GM19035 (cell line): ENCODE measurements around the gene TP53I3.
"Not testable (repeated sequence)": the region's sequence is repeated elsewhere in the genome, so short reads cannot be mapped to it uniquely, and the experiment has no call there.

ENCODE experiments used
- ATAC-seq: cut with Tn5 transposase; IDR thresholded peaks from one replicate; pipeline ENCODE4 v1.9.1; 2021; ENCODE audit not compliant: unreplicated experiment

The TP53I3 gene

GRCh38 chr2:24084386-24085199 lies at the start of gene TP53I3:
TP53I3 (minus strand) TSS chr2:24084834; CDS start chr2:24084326, 508 bp downstream.
- ATAC-seq, result peak; percentile 85

- no peak for ATAC-seq
Measured at GRCh38 chr2:24132543-24132942, 47.9 kb upstream of the TP53I3 start.

GRCh38 chr2:24125956-24126355 lies 41.3 kb upstream of the TP53I3 start:
- ATAC-seq, result no peak

- peak; percentile 8 for ATAC-seq
Measured at GRCh38 chr2:24123922-24124580, 39.4 kb upstream of the TP53I3 start.

- ATAC-seq, result peak; percentile 94
Measured at GRCh38 chr2:24123195-24123921, 38.7 kb upstream of the TP53I3 start, which contains the start of the genes FAM228B and PFN4. FAM228B (plus strand) TSS chr2:24123469; CDS start chr2:24124362, 893 bp downstream. PFN4 (minus strand) TSS chr2:24123334; CDS start chr2:24122535, 799 bp downstream.

GRCh38 chr2:24122366-24123194 lies 37.9 kb upstream of the TP53I3 start:
- no peak for ATAC-seq

- ATAC-seq, result no peak
Measured at GRCh38 chr2:24121469-24121868, 36.8 kb upstream of the TP53I3 start.

- ATAC-seq, result no peak
Measured at GRCh38 chr2:24121066-24121465, 36.4 kb upstream of the TP53I3 start.

- ATAC-seq, result no peak
Measured at GRCh38 chr2:24117902-24118301, 33.3 kb upstream of the TP53I3 start.

- ATAC-seq, result no peak
Measured at GRCh38 chr2:24115057-24115456, 30.4 kb upstream of the TP53I3 start.

GRCh38 chr2:24111407-24111901 lies 26.8 kb upstream of the TP53I3 start:
- no peak for ATAC-seq

GRCh38 chr2:24110660-24111303 lies 26.1 kb upstream of the TP53I3 start:
- no peak for ATAC-seq

- ATAC-seq, result not testable (repeated sequence)
Measured at GRCh38 chr2:24109431-24109830, 24.8 kb upstream of the TP53I3 start.

- no peak for ATAC-seq
Measured at GRCh38 chr2:24107336-24107735, 22.7 kb upstream of the TP53I3 start.

- no peak for ATAC-seq
Measured at GRCh38 chr2:24106786-24107185, 22.2 kb upstream of the TP53I3 start.

- ATAC-seq, result no peak
Measured at GRCh38 chr2:24105816-24106215, 21.2 kb upstream of the TP53I3 start.

- no peak for ATAC-seq
Measured at GRCh38 chr2:24104906-24105305, 20.3 kb upstream of the TP53I3 start.

GRCh38 chr2:24104110-24104650 lies 19.5 kb upstream of the TP53I3 start:
- no peak for ATAC-seq

GRCh38 chr2:24102677-24103076 lies 18.0 kb upstream of the TP53I3 start:
- ATAC-seq, result no peak

GRCh38 chr2:24101992-24102391 lies 17.4 kb upstream of the TP53I3 start:
- ATAC-seq, result no peak
